HG03565 (cell line): ENCODE data around the gene TBC1D14.

Experiments used
- ATAC-seq: cut with Tn5 transposase; IDR thresholded peaks from one replicate; pipeline ENCODE4 v1.9.1; 2021; ENCODE audit warnings: mild to moderate bottlenecking, moderate library complexity; ENCODE audit not compliant: unreplicated experiment

The TBC1D14 gene

GRCh38 chr4:6946497-6946896 is 36.9 kb downstream of the TBC1D14 start:
- no peak for ATAC-seq

DNA sequence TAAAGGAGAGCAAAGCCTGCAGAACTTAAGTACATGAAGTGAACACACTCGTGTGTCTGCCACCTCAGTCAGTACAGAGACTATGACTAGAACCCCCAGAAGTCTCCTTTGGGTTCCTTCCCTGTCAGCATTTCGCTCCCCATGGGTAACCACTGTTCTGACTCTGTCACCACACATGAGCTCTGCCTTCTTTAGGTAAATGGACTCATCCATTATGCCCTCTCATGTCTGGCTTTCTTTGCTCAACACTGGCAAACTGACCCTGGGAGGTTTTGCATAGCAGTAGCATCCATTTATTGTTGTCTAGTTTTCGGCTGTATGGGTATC is 38.5 kb downstream of the TBC1D14 start:
- no peak for ATAC-seq

- ATAC-seq = no peak
Observed at GRCh38 chr4:6951880-6952381, 42.3 kb downstream of the TBC1D14 start.

- no peak for ATAC-seq
Observed at GRCh38 chr4:6953751-6954380, 44.2 kb downstream of the TBC1D14 start.

DNA sequence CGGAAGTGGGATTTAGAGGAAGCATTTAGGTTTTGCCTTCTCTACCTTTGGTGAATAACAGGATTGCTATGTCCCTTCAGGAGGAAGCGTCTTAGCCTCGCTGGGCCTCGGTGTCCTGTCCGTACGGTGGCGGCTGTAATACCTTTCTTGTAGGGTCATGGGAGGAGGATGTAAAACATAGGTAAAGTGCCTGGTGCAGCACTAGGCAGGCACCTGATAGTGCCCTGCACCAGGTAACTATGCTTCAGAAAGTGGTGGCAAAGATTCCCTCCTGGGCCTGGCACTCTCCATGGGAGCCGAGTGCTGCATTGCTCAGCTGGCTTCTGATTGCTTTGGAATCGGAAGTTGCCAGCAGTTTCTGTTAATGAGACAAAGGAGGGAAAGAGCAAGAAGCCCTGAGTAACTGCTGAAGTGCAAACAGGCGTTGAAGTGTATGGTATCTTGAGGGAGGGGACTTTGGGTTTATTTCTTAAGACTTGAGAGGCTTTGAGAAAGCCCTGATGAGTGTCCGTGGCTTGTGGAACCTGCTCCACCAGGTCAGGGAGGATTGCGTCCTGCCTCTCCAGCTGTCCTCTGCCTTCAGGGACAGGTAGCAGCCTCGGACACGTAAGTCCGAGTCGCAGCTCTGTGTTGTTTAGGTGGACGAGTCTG is 45.8 kb downstream of the TBC1D14 start:
- no peak for ATAC-seq

GRCh38 chr4:6956087-6956433 is 46.4 kb downstream of the TBC1D14 start:
- ATAC-seq = no peak

DNA sequence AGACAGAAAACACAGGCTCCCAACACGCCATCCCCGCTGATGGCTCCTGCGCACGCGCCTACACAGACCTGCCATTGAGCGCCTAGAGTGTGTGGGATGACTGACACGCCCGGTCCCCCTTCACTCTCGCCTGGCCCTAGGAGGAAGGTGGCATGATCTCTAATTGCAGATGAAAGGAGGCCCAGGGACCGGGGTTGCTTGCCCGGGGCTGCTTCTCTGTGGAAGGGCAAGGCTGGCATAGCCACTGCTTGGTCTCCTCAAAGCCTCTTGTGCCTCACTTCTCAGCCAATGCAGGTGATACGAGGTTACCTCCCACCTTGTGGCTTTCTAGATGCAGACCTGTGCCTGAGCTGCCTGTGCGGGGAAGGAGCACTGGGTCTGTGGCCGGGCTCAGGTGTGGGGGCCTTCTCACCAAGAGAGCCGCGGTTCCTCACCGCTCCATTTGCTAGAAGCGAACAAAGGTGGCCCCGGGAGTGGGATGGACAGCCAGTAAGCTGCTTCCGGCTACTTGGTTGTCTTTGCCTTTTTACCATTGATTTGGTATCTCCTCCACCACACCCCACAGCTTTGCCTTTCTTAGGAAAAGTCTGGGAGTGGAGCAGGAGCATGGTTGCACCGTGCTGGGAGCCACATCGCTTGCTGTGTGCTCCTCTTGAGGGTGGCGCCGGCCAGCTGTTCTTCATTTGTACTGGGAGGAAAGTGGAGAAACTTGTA is 47.0 kb downstream of the TBC1D14 start:
- ATAC-seq = no peak

GRCh38 chr4:6957148-6957520 is 47.5 kb downstream of the TBC1D14 start:
- ATAC-seq = no peak

DNA sequence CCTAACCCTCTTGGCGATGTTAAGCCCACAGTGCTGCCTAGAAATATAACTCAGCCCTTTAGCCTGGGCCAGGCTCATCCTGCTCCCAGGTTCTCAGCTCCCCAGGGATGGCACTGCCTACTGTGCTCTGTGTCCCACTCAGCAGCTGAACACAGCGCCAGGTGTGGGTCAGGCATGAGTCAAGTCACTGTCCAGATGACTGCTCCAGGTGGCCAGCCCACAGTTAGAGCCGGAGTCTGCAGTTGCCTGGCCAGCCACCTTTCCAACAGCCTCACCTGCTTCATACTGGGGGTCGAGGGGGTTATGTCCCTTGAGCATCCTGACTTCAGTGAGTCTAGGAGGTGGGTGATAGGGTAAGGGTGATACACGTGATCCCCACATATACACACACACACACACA is 48.4 kb downstream of the TBC1D14 start:
- ATAC-seq = no peak

DNA sequence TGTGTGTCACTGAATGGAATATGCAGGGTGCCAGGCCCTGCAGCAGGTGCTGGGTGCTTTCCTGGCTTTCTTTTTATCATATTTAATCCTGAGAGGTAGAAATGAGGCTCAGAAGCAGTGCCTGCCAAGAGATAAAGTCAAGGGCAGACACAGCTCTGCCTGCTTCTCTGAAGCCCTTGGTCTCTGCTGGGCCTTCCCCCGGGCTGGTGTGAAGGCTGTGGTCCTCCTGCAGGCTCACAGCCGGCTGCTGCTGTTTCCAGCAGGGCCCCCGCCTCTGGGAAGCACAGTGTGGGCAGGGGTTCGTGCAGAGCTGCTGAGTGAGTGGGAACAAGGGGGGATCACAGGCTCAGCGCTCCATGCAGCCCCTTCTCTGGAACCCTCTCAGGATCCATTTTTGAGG is 49.6 kb downstream of the TBC1D14 start:
- ATAC-seq = no peak

DNA sequence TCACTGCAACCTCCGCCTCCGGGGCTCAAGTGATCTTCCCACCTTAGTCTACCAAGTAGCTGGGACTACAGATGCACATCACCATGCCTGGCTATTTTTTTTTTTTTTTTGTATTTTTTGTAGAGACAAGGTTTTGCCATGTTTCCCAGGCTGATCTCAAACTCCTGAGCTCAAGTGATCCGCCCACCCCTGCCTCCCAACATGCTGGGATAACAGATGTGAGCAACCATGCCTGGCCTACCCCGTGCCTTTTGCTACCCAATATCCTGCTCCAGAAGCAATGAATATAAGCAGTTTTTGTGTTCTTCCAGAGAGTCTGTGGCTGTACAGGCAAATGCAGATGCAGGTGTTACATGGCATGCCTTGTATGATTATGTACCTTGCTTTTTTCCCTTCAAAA is 50.5 kb downstream of the TBC1D14 start:
- no peak for ATAC-seq

DNA sequence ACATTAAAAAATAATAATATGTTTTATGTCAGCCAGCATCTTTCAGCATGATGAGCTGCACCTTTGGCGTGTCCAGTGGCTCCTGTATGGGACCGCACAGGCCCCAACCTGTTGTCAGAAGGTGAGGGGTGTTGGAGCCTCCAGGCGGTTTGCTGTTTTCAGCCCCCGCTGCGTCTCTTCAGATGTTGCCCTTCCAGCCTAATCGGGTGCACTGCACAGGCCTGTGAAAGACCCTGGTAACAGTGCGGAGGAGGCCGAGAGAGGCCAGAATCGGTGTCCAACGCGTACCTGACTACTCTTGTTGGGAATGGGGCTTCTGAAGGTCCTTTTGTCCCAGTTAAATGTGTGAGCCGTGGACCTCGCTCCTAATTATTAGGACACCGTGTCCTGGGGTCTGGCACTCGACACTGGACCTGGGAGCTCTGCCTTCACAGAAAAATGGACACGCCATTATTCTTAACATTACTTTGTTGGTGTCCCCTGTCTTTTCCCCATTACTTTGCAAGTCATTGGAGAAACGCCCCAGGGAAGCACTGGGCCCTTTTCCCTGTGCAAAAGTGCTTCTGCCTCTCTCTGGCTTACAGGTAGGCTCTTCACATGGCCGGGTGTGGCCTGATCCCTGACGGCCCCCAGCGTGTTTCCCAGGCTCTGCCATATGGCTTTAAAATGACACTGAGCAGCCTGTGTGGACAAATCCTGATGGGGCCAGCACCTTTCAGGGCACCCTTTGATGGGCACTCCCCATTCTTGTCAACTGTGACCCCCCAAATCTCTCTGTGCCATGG is 51.2 kb downstream of the TBC1D14 start:
- no peak for ATAC-seq

GRCh38 chr4:6961496-6962210 is 52.0 kb downstream of the TBC1D14 start:
- ATAC-seq = no peak

- no peak for ATAC-seq
Observed at GRCh38 chr4:6962211-6963041, 52.8 kb downstream of the TBC1D14 start.

DNA sequence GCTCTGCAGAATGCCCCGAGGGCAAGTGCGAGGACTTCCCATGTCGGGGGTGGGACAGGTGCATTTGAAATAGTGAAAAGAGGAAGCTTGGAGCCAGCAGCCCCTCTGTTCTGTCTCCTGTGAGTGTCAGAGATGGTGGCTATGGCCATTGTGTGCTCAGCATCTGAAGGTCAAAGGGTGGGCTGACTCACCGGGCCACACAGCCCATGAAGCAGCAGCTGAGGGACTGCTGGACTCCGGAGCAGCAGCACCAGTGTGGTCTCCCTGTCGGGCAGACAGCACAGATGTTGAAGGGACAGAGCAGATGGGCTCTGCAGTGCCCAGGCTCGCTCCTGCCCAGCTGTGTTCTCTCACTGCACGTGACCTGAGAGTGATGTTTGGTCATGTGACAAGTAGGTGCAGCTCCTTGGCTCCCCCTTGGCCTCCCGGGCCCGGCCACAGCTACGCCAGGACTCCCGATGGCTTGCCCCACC is 53.5 kb downstream of the TBC1D14 start:
- no peak for ATAC-seq

DNA sequence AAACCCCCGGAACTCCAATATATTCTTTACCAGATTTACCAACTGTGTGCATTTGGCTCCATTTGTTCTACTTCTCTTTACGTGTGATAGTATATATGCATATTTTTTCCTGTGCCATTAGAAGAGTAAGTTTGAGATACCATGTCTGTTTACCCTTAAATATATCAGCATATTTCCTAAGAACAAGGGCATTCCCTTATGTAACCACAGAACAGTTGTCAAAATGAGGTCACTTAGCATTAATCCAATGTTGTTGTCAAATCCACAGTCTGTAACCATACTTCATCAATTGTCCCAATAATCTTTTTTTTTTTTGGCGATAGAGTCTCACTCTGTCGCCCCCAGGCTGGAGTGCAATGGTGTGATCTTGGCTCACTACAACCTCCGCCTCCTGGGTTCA is 55.2 kb downstream of the TBC1D14 start:
- no peak for ATAC-seq

- no peak for ATAC-seq
Observed at GRCh38 chr4:6965329-6965728, 55.7 kb downstream of the TBC1D14 start.

GRCh38 chr4:6967846-6968340 is 58.3 kb downstream of the TBC1D14 start:
- no peak for ATAC-seq

DNA sequence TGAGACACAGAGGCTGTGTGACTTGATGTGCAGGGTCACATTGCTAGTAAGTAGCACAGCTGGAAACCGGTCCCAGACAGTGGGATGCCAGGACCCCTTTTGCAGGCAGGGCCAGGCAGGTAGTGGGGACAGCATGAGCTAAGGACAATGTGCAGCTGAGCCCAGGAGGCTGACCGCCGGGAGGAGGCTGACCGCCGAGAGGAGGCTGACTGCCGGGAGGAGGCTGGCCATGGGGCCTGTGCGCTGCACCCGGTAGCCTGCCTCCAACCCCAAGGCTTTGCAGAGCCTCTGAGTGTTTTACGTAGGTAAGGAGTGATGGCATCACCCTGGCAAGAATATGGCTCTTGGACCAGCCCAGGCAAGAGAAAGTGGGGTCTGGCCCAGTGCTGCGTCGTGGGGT is 58.9 kb downstream of the TBC1D14 start:
- ATAC-seq = no peak
